ENCODE data around the gene COA5.
A peak's percentile ranks its signal among the peaks of the same experiment; 100 is the strongest.

Gene COA5

DNA sequence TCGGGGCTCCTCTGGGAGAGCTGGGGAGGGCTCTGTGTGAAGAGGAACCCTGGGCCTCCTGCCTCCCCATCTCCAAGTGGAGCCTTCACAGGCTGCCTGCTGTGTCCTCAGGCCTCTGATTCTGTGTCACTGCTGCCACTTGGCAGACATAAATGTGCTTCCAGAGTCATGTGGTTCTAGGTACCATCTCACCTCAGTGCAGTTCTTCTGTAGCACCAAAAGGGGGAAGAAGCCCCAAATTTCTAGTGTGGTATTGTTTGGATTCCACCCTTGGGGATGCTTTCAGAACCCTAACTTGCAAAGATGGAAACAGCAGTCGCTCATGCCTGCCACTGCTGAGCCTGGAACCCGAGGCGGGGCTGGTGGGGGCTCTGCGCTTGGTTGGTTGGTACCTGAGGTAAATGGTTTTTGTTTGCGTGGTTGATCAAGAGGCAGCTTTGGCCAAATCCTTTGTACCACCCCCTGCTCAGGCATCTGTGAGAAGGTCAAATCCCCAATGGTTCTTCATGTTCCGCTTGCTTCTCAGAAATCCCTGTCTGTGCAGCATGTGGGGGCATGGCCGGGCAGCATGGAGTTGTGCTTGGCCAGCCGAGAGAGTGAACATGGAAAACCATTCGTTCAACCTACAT is 27.5 kb downstream of the COA5 start:
- no peak for TF ChIP-seq TAF1 (IDR thresholded peaks at IDR 0.05; ENCODE audit: borderline replicate concordance, low read depth, low read length)
- no peak for TF ChIP-seq POLR2AphosphoS5 (IDR thresholded peaks at IDR 0.05; ENCODE audit: low read depth, low read length)
- no peak for TF ChIP-seq POLR2A (IDR thresholded peaks at IDR 0.05; ENCODE audit: low read depth, low read length)
- DNase-seq (ENCODE audit: insufficient read length) (no peak), FAIRE-seq (peak; percentile 76)

DNA sequence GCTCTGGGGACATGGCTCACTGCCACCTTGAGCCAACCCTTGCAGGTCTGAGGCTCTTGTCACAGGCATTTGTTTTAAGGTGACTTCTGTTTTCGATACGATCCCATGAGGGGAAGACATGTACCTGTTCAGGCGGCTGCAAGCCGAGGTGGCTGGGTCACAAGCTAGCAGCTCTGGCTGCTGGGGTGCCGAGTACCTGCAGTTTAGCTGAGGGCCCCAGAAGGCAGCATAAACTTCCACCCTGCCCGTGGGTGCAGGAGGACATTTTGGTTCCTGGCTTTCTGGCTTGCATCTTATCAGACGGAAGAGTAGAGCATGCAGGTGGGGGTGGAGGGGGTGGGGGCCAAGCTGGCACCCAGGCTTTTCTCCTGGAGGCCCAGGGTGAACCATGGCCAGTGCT is 28.4 kb downstream of the COA5 start:
- DNase-seq (ENCODE audit: insufficient read length), result no peak
- TF ChIP-seq TAF1 (IDR thresholded peaks at IDR 0.05; ENCODE audit: borderline replicate concordance, low read depth, low read length), result no peak
- no peak for TF ChIP-seq POLR2AphosphoS5 (IDR thresholded peaks at IDR 0.05; ENCODE audit: low read depth, low read length)
- no peak for TF ChIP-seq POLR2A (IDR thresholded peaks at IDR 0.05; ENCODE audit: low read depth, low read length)

DNA sequence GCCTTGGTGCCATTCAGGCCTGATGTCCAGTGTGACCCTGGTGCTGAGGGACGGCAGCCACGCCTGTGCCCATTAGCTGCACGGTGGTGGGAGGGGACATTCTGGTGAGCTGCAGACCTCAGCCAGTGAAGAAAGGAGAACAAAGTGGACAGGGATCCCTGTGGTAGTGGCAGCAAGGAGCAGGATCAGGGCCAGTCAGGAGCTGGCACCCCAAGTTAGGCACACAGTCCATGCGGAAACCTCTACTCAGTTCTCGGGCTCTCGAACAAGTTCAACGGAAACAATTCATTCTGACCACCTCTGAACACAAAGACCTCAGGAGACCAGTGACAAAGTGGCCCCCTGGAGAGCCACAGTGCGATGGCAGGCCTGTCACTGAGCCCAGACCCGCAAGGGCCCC is 30.1 kb downstream of the COA5 start:
- DNase-seq (ENCODE audit: insufficient read length) (no peak), FAIRE-seq (no peak)
- TF ChIP-seq POLR2A (IDR thresholded peaks at IDR 0.05; ENCODE audit: low read depth, low read length) (no peak), TAF1 (IDR thresholded peaks at IDR 0.05; ENCODE audit: borderline replicate concordance, low read depth, low read length) (no peak), POLR2AphosphoS5 (IDR thresholded peaks at IDR 0.05; ENCODE audit: low read depth, low read length) (no peak)

More for the DNA sequence above, 28.4 kb downstream of the COA5 start:
- no peak for FAIRE-seq

DNA sequence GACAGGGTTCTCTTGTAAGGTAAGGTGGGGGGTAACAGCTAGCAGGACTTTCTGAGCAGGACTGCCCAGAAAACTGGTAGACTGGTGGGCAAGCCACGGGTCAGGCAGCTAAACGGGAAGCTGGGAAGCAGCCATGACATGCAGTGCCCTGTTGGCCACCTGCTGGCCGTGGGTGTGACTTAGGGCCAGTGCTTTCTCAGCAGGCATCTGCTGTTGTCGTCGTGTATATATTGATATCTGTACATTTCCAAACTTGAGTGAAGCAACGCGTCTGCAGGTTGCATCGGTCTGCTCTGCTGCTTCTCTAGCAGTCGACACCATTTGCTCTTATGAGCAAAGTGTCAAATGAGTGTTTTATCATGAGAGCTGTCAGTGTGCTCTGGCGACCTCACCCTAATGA is 31.0 kb downstream of the COA5 start:
- TF ChIP-seq POLR2A (IDR thresholded peaks at IDR 0.05; ENCODE audit: low read depth, low read length) (no peak), POLR2AphosphoS5 (IDR thresholded peaks at IDR 0.05; ENCODE audit: low read depth, low read length) (no peak), TAF1 (IDR thresholded peaks at IDR 0.05; ENCODE audit: borderline replicate concordance, low read depth, low read length) (no peak)
- FAIRE-seq, result no peak
- DNase-seq (ENCODE audit: insufficient read length), result no peak

DNA sequence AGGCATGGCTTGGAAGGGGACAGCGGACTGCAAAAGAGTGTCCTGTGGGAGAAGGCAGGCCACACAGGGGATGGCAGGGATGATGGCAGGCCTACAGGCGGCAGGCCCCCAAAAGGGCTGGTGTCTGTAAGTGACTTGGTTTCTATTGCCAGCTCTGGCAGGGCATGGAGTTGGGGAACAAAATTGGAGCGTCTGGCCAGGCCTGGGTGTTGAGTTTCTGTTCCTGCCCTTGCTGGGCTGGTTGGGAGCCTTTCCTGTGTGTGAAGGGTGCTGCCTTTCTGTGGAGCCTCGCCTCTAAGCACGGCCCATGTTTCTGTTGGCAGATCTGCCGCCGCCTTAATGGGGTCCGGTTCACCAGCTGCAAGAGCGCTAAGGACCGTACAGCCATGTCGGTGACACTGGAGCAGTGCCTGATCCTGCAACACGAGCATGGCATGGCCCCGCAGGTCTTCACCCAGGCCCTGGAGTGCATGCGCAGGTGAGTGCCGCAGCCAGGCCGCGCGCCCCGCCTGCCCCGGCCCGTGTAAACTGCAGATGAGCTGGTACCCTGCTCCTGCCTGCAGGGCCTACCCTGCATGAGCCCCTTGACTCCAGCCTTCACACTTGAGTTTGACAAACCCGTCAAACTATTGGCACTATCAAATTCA is 31.5 kb downstream of the COA5 start:
- DNase-seq (ENCODE audit: insufficient read length) (no peak), FAIRE-seq (no peak)
- TF ChIP-seq POLR2AphosphoS5 (IDR thresholded peaks at IDR 0.05; ENCODE audit: low read depth, low read length) (no peak), POLR2A (IDR thresholded peaks at IDR 0.05; ENCODE audit: low read depth, low read length) (no peak), TAF1 (IDR thresholded peaks at IDR 0.05; ENCODE audit: borderline replicate concordance, low read depth, low read length) (no peak)

DNA sequence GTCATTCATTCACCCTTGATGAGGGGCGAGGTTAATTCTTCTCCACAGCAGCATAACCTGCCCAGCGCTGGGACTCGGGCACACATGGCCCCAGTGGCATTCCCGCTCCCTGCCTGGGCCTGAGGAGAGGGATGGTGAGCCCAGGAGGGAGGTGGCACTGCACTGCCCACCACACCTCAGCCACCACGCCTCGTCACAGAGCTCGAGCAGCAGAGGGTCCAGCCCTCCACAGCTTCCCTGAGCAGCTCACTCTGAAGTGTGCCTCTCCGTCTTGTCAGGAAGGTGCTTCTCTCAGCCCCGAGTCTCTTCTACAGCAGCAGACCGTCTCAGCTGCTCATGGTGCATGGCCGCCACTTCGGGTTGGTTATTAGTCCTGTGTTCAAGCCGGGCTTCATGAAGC is 34.9 kb downstream of the COA5 start:
- TF ChIP-seq TAF1 (IDR thresholded peaks at IDR 0.05; ENCODE audit: borderline replicate concordance, low read depth, low read length), result no peak
- no peak for TF ChIP-seq POLR2AphosphoS5 (IDR thresholded peaks at IDR 0.05; ENCODE audit: low read depth, low read length)
- TF ChIP-seq POLR2A (IDR thresholded peaks at IDR 0.05; ENCODE audit: low read depth, low read length), result no peak
- DNase-seq (ENCODE audit: insufficient read length), result no peak
- no peak for FAIRE-seq

DNA sequence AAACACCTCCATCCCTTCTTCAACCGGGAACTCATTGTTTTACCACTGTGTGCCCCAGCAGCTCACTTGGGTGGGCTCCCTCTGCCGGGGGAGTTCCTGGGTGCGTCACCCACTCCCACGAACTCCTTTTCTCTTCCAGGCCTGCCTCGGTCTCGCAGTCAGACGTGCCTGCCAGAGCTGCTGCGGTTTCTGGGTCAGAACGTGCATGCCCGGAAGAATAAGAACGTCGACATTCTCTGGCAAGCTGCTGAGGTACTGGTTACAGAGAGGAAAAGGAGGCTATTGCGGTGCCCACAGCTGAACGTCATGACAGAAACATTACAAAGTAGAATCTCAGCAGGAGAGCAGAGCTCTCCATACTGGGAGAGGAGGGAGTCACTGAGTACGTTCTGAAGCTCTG is 35.6 kb downstream of the COA5 start:
- no peak for FAIRE-seq
- no peak for TF ChIP-seq POLR2A (IDR thresholded peaks at IDR 0.05; ENCODE audit: low read depth, low read length)
- no peak for TF ChIP-seq TAF1 (IDR thresholded peaks at IDR 0.05; ENCODE audit: borderline replicate concordance, low read depth, low read length)
- TF ChIP-seq POLR2AphosphoS5 (IDR thresholded peaks at IDR 0.05; ENCODE audit: low read depth, low read length), result no peak

DNA sequence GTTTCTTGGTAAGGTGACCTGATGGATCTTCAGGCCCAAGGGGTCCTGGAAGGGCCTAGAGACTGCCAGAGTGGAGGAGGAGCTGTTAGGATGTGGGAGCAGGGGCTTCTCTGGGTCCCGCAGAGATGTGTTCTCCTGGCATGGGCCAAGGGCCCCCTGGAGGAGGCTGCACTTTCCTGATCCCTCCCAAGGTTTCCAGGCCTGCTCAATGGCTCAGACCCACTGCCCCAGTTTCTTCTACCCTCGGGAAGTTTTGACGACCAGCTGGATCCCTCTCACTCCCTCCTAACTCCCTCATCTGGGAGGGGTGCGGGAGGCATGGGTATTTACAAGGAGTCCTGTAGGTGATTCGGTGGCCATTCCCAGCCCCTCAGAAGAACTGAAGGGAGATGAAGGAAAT is 36.1 kb downstream of the COA5 start:
- DNase-seq (ENCODE audit: insufficient read length) (no peak), FAIRE-seq (no peak)
- no peak for TF ChIP-seq POLR2A (IDR thresholded peaks at IDR 0.05; ENCODE audit: low read depth, low read length)
- no peak for TF ChIP-seq POLR2AphosphoS5 (IDR thresholded peaks at IDR 0.05; ENCODE audit: low read depth, low read length)
- TF ChIP-seq TAF1 (IDR thresholded peaks at IDR 0.05; ENCODE audit: borderline replicate concordance, low read depth, low read length), result no peak

More for the DNA sequence above, 35.6 kb downstream of the COA5 start:
- no peak for DNase-seq (ENCODE audit: insufficient read length)

DNA sequence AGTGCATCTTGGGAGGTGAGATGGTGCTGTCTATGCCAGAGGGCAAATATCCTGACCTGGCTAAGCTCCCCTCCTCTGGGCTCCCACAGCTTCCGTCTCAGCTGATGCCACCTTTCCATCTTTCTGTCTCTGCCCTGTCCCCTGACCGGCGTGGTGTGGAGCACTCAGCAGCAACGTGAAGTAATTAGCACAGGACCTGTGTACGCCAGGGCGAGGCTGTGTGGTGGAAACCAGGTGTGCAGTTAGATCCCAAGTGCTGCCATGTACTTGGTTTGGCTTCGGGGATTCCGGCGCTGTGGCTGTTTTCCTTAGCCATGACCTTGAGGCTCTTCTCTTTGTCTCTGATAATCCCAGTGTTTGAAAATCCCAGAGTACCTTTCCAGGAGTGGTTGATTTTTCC is 36.5 kb downstream of the COA5 start:
- no peak for FAIRE-seq
- TF ChIP-seq POLR2A (IDR thresholded peaks at IDR 0.05; ENCODE audit: low read depth, low read length) (no peak), TAF1 (IDR thresholded peaks at IDR 0.05; ENCODE audit: borderline replicate concordance, low read depth, low read length) (no peak), POLR2AphosphoS5 (IDR thresholded peaks at IDR 0.05; ENCODE audit: low read depth, low read length) (no peak)
- no peak for DNase-seq (ENCODE audit: insufficient read length)

DNA sequence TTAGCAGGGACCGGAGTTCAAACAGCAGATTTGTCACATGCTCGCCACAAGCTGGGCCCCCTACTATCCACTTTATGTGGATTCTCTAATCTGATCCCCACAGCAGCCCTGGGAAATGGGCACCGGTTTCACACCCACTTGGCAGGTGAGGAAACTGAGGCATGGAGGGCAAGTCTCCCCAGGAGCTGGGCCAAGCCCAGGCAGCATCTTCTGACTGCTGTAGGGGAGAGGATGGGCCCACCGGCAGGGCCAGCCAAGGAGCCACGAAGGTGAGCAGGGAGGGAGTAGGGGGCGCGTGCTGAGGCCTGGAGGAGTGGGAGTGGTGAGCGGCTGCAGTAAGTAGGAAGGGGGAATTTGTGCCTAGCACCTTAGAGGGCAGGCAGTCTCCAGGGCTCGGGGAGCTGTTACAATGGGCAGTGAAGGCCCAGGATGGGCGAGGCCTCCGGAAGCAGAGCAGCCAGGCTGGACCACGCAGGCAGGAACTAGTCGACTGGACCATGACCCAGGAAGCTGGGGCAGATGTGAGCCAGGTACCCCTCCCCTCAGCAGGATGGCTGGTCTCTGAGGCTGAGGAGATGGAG is 37.1 kb downstream of the COA5 start:
- no peak for DNase-seq (ENCODE audit: insufficient read length)
- no peak for FAIRE-seq
- TF ChIP-seq TAF1 (IDR thresholded peaks at IDR 0.05; ENCODE audit: borderline replicate concordance, low read depth, low read length) (no peak), POLR2AphosphoS5 (IDR thresholded peaks at IDR 0.05; ENCODE audit: low read depth, low read length) (no peak), POLR2A (IDR thresholded peaks at IDR 0.05; ENCODE audit: low read depth, low read length) (no peak)

DNA sequence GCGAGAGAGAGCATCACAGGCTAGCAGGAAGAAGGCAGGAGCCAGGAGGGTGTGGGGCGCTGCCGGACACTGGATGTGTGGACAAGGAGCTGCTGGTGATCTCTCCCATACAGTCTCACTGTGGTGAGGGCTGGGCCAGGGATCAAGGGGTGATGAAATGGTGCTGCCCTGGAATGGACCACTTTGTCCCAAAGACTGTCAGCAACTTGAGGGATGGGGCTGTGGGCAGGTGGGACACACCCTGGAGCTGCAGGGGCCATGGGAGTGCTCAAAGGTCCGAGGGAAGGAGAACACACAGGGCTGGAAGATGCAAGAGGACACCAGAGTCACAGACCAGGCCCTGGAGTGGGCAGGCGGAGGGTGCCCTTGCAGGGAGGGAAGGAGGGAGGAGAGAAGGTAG is 38.0 kb downstream of the COA5 start:
- no peak for TF ChIP-seq POLR2AphosphoS5 (IDR thresholded peaks at IDR 0.05; ENCODE audit: low read depth, low read length)
- TF ChIP-seq TAF1 (IDR thresholded peaks at IDR 0.05; ENCODE audit: borderline replicate concordance, low read depth, low read length), result no peak
- TF ChIP-seq POLR2A (IDR thresholded peaks at IDR 0.05; ENCODE audit: low read depth, low read length), result no peak
- FAIRE-seq, result no peak
- no peak for DNase-seq (ENCODE audit: insufficient read length)

DNA sequence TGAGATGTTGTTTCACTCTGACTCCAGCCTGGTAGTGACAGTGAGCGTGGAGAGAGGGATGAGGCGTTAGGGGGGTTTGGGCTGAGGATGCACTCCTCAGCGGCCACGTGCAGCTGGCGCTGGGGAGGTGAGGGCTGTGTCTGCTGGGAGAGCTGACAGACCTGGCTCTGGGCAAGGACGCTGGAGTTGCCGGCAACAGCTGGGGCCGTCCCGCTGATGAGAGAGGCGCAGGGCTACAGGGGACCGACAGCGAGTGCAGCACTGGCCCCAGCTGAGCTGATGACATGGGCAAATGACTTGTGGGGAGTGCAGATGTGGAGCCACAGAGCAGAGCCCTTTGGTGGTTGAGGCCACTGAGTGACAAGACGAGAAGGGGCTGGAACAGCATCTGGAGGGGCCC is 38.4 kb downstream of the COA5 start:
- no peak for DNase-seq (ENCODE audit: insufficient read length)
- TF ChIP-seq POLR2A (IDR thresholded peaks at IDR 0.05; ENCODE audit: low read depth, low read length) (no peak), POLR2AphosphoS5 (IDR thresholded peaks at IDR 0.05; ENCODE audit: low read depth, low read length) (no peak), TAF1 (IDR thresholded peaks at IDR 0.05; ENCODE audit: borderline replicate concordance, low read depth, low read length) (no peak)
- no peak for FAIRE-seq
